Liver (tissue), 9 donors: ENCODE data around the gene ARID5B. TPM values are rescaled to one million over a fixed set of nuclear protein-coding genes. Genes with fewer than 3 reads are reported as not detected.

ENCODE experiments used
- DNase-seq: peaks from one replicate; pipeline ENCODE4 v3.0.0-alpha.2; 2017; ENCODE audit warnings: low spot score
- H3K27ac ChIP-seq, 2 donors: one replicate each; pipeline ENCODE4 v1.7.0; 2013; ENCODE audit warnings: inconsistent platforms in 2 of 2, low read length in 2 of 2, control low read depth in 1 of 2, low read depth in 1 of 2, mild to moderate bottlenecking in 1 of 2
- H3K27me3 ChIP-seq, 4 donors: one replicate each; pipeline versions ENCODE4 v1.6.1 to v1.7.0; 2013; ENCODE audit warnings: low read length in 3 of 4, inconsistent platforms in 1 of 4, mild to moderate bottlenecking in 1 of 4, moderate library complexity in 1 of 4; ENCODE audit not compliant: control insufficient read depth in 4 of 4, insufficient read depth in 4 of 4
- H3K36me3 ChIP-seq, 4 donors: one replicate each; pipeline versions ENCODE4 v1.6.1 to v1.7.0; 2013; ENCODE audit warnings: low read length in 3 of 4, mild to moderate bottlenecking in 3 of 4, low read depth in 1 of 4, moderate library complexity in 1 of 4; ENCODE audit not compliant: control insufficient read depth in 4 of 4, insufficient read depth in 3 of 4
- H3K4me1 ChIP-seq, 4 donors: one replicate each; pipeline versions ENCODE4 v1.6.1 to v1.7.0; 2013; ENCODE audit warnings: low read length in 3 of 4, mild to moderate bottlenecking in 3 of 4, moderate library complexity in 1 of 4; ENCODE audit not compliant: control insufficient read depth in 4 of 4, insufficient read depth in 4 of 4
- H3K4me3 ChIP-seq, 3 donors: one replicate each; pipeline versions ENCODE4 v1.6.1 to v1.7.0; 2013; ENCODE audit warnings: low read length in 3 of 3, control low read depth in 1 of 3, low read depth in 1 of 3, mild to moderate bottlenecking in 1 of 3
- H3K9ac ChIP-seq, 2 donors: one replicate each; pipeline ENCODE4 v1.7.0; 2013; ENCODE audit warnings: low read length in 2 of 2, mild to moderate bottlenecking in 2 of 2, moderate library complexity in 2 of 2, control low read depth in 1 of 2, low read depth in 1 of 2
- H3K9me3 ChIP-seq, 4 donors: one replicate each; pipeline versions ENCODE4 v1.6.1 to v1.7.0; 2013; ENCODE audit warnings: low read length in 3 of 4; ENCODE audit not compliant: control insufficient read depth in 4 of 4
- EGR1 ChIP-seq, 2 donors: IDR thresholded peaks; 2 replicates each; pipeline ENCODE4 v1.6.1; 2016 to 2018; ENCODE audit warnings: antibody characterized with exemption in 2 of 2, low read depth in 2 of 2
- FOXA1 ChIP-seq: IDR thresholded peaks from 2 replicates; pipeline ENCODE4 v1.6.1; 2016; ENCODE audit warnings: antibody characterized with exemption
- FOXA2 ChIP-seq: IDR thresholded peaks from 2 replicates; pipeline ENCODE4 v1.6.1; 2016; ENCODE audit warnings: antibody characterized with exemption
- GABPA ChIP-seq, 2 donors: IDR thresholded peaks in 1 of 2; conservative IDR thresholded peaks in 1 of 2; 2 replicates each; pipeline ENCODE4 v1.6.1; 2016; ENCODE audit warnings: antibody characterized with exemption in 2 of 2, mild to moderate bottlenecking in 1 of 2, moderate library complexity in 1 of 2
- HNF4A ChIP-seq, 2 donors: conservative IDR thresholded peaks; 2 replicates each; pipeline ENCODE4 v1.6.1; 2016; ENCODE audit warnings: antibody characterized with exemption in 2 of 2, mild to moderate bottlenecking in 2 of 2
- HNF4G ChIP-seq: IDR thresholded peaks from 2 replicates; pipeline ENCODE4 v1.6.1; 2016; ENCODE audit warnings: antibody characterized with exemption
- JUND ChIP-seq, 2 donors: IDR thresholded peaks; 2 replicates each; pipeline ENCODE4 v1.6.1; 2016; ENCODE audit warnings: antibody characterized with exemption in 2 of 2
- MAX ChIP-seq: IDR thresholded peaks from 2 replicates; pipeline ENCODE4 v1.6.1; 2016; ENCODE audit warnings: antibody characterized with exemption
- NR2F2 ChIP-seq: IDR thresholded peaks from 2 replicates; pipeline ENCODE4 v1.6.1; 2016; ENCODE audit warnings: antibody characterized with exemption
- RAD21 ChIP-seq, 2 donors: IDR thresholded peaks; 2 replicates each; pipeline ENCODE4 v1.6.1; 2016; ENCODE audit warnings: antibody characterized with exemption in 2 of 2, mild to moderate bottlenecking in 2 of 2
- REST ChIP-seq: IDR thresholded peaks from 2 replicates; pipeline ENCODE4 v1.6.1; 2016; ENCODE audit warnings: antibody characterized with exemption, mild to moderate bottlenecking
- RXRA ChIP-seq, 2 donors: IDR thresholded peaks; 2 replicates each; pipeline ENCODE4 v1.6.1; 2017 to 2018; ENCODE audit warnings: antibody characterized with exemption in 2 of 2, mild to moderate bottlenecking in 1 of 2
- SP1 ChIP-seq: IDR thresholded peaks from 2 replicates; pipeline ENCODE4 v1.6.1; 2018; ENCODE audit warnings: antibody characterized with exemption, mild to moderate bottlenecking
- TAF1 ChIP-seq: conservative IDR thresholded peaks from 2 replicates; pipeline ENCODE4 v1.6.1; 2016; ENCODE audit warnings: antibody characterized with exemption, mild to moderate bottlenecking
- YY1 ChIP-seq: IDR thresholded peaks from 2 replicates; pipeline ENCODE4 v1.6.1; 2016; ENCODE audit warnings: antibody characterized with exemption, mild to moderate bottlenecking
- WGBS: extraction: QIAGEN DNeasy Blood & Tissue Kit; methylation state at CpG from one replicate; pipeline ENCODE4 v1.1.7; 2013; 5-methylcytosine and 5-hydroxymethylcytosine counted together
- polyA plus RNA-seq, 2 donors: library from polyadenylated mRNA; stranded (reverse) in 1 of 2; unstranded in 1 of 2; fragments of 200-250 nt in 1 of 2; fragments of >200 nt in 1 of 2; fragmentation: Nextera tagmentation in 1 of 2; extraction: Ambion mirVana in 1 of 2; gene quantifications; one replicate each; pipeline versions ENCODE4 v1.2.1 to v1.2.3, GENCODE V29; 2013 to 2015
- total RNA-seq, 2 donors: library from RNA; depleted of rRNA; stranded (reverse); fragments of >200 nt; gene quantifications; one replicate each; pipeline ENCODE4 v1.2.3, GENCODE V29; 2014
- TF ChIP-seq, protein P1 (sequence below): IDR thresholded peaks from 2 replicates; pipeline ENCODE4 v1.6.1; 2016; ENCODE audit warnings: antibody characterized with exemption
- TF ChIP-seq, protein P2 (sequence below): IDR thresholded peaks from 2 replicates; pipeline ENCODE4 v1.6.1; 2016; ENCODE audit warnings: antibody characterized with exemption
- TF ChIP-seq, protein P3 (sequence below): fragments of 150-350 bp; IDR thresholded peaks from 2 replicates; pipeline ENCODE4 v1.5.1; 2017; ENCODE audit warnings: improper control_type of control experiment, low read depth, low read length; ENCODE audit not compliant: missing input control
- donor health status: healthy.
- donor health status: healthy.
- donor health status: healthy.
- donor health status: healthy.
- donor health status: healthy.

Gene ARID5B
- total and polyA plus RNA-seq, 4 donors = 1.3 to 6.4 (median 5.2) TPM

DNA sequence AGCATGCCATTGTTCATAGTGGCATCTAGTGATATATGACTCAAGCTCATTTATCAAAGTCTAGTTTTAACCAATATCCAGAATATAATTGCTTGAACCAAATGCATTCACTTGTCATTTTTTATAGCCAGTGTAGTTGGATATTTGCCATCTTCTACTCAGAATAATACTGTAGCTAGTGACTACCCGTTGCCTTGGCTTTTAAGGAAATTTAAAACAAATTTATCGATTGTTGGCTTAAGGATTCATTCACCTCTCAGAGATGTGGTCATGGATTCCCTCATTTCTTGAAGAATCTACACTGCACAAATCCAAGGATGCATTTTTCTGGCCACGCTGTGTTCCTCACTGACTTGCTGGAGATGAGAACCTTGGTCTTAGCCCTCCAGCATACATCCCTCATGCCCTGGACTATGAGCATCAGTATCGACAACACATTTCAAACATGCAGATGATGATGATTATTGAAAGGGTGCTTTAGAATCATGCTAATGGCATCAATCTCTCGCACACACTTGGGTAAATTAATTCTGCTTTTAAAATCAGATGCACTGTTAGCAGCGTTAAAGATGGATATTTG is 8.8 kb downstream of the ARID5B start:
- TF ChIP-seq GABPA (IDR thresholded peaks at IDR 0.05 in 1 of 2, conservative IDR thresholded peaks at IDR 0.05 in 1 of 2) (no peak), REST (no peak), JUND (IDR thresholded peaks at IDR 0.05) (no peak), FOXA2 (no peak), YY1 (no peak), MAX (no peak), FOXA1 (no peak), SP1 (no peak), TAF1 (no peak), EGR1 (IDR thresholded peaks at IDR 0.05; ENCODE audit: low read depth in 2 of 2) (no peak), RXRA (IDR thresholded peaks at IDR 0.05) (no peak), NR2F2 (no peak), RAD21 (IDR thresholded peaks at IDR 0.05) (no peak), HNF4A (conservative IDR thresholded peaks at IDR 0.05) (no peak), HNF4G (no peak)
- TF ChIP-seq, protein P1, sequence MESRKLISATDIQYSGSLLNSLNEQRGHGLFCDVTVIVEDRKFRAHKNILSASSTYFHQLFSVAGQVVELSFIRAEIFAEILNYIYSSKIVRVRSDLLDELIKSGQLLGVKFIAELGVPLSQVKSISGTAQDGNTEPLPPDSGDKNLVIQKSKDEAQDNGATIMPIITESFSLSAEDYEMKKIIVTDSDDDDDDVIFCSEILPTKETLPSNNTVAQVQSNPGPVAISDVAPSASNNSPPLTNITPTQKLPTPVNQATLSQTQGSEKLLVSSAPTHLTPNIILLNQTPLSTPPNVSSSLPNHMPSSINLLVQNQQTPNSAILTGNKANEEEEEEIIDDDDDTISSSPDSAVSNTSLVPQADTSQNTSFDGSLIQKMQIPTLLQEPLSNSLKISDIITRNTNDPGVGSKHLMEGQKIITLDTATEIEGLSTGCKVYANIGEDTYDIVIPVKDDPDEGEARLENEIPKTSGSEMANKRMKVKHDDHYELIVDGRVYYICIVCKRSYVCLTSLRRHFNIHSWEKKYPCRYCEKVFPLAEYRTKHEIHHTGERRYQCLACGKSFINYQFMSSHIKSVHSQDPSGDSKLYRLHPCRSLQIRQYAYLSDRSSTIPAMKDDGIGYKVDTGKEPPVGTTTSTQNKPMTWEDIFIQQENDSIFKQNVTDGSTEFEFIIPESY = no peak
- TF ChIP-seq, protein P2, sequence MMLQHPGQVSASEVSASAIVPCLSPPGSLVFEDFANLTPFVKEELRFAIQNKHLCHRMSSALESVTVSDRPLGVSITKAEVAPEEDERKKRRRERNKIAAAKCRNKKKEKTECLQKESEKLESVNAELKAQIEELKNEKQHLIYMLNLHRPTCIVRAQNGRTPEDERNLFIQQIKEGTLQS = no peak
- TF ChIP-seq, protein P3, sequence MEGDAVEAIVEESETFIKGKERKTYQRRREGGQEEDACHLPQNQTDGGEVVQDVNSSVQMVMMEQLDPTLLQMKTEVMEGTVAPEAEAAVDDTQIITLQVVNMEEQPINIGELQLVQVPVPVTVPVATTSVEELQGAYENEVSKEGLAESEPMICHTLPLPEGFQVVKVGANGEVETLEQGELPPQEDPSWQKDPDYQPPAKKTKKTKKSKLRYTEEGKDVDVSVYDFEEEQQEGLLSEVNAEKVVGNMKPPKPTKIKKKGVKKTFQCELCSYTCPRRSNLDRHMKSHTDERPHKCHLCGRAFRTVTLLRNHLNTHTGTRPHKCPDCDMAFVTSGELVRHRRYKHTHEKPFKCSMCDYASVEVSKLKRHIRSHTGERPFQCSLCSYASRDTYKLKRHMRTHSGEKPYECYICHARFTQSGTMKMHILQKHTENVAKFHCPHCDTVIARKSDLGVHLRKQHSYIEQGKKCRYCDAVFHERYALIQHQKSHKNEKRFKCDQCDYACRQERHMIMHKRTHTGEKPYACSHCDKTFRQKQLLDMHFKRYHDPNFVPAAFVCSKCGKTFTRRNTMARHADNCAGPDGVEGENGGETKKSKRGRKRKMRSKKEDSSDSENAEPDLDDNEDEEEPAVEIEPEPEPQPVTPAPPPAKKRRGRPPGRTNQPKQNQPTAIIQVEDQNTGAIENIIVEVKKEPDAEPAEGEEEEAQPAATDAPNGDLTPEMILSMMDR = no peak
- no peak overlapping the region for H3K9ac ChIP-seq
- H3K27ac ChIP-seq = no peak overlapping the region
- no peaks in the 10 kb centered on the region for H3K27me3 ChIP-seq
- WGBS = 98% methylated on average over 6 of the region's 6 CpGs
- peaks cover 0 to 4% (median 1%) of the 10 kb centered on the region in 4 donors for H3K4me1 ChIP-seq
- no peak overlapping the region for H3K4me3 ChIP-seq
- H3K36me3 ChIP-seq = peaks cover 0 to 2% (median 0%) of the 10 kb centered on the region in 4 donors
- no peaks in the 10 kb centered on the region for H3K9me3 ChIP-seq
- DNase-seq = no peak
